Fibroblast of mammary gland (primary cell): ENCODE measurements around the gene ANGPTL1.

Source experiments
- DNase-seq: peaks from one replicate; pipeline ENCODE4 v3.0.0-alpha.2; 2010; ENCODE audit warnings: low read depth
- H3K4me3 ChIP-seq: 2 replicates; pipeline ENCODE4 v1.5.1; 2011; ENCODE audit warnings: low read depth, mild to moderate bottlenecking, low read length, moderate library complexity; ENCODE audit not compliant: control insufficient read depth
- TF ChIP-seq, protein P1 (sequence below): conservative IDR thresholded peaks from 2 replicates; pipeline ENCODE4 v1.5.1; 2011; ENCODE audit warnings: low read depth, low read length, inconsistent platforms; ENCODE audit not compliant: control insufficient read depth, insufficient read depth

Gene ANGPTL1

DNA sequence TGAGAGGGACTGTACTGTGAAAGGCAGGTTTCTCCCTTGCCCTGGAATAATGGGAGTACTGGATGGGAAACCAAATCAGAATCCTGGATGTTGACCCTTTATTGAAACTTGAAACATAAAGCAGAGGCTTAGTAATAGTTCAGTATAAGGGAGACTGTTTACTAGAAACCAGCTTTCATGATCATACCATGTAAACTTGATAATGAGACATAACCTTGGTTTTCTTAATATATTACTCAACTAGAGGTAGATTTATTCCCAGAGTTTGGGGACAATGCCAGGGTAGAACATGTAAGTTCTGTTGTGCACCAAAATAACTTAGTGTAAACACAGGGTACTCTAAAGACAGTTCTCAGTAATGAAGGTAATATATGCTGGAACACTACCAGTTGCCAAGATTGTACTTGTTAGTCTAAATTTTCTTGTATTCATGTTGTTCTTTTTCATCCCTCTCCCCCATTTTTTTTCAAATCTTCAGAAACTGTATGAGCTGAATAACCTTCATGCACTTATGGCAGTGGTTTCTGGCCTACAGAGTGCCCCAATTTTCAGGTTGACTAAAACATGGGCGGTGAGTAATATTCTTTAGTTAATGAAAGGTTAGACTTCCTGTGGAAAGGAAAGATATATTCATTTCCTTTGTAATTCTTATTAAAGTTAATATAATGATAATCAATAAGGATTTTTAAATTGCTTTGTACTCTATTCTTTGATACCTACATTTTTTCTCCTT lies 49.6 kb downstream of the ANGPTL1 start:
- TF ChIP-seq, protein P1, sequence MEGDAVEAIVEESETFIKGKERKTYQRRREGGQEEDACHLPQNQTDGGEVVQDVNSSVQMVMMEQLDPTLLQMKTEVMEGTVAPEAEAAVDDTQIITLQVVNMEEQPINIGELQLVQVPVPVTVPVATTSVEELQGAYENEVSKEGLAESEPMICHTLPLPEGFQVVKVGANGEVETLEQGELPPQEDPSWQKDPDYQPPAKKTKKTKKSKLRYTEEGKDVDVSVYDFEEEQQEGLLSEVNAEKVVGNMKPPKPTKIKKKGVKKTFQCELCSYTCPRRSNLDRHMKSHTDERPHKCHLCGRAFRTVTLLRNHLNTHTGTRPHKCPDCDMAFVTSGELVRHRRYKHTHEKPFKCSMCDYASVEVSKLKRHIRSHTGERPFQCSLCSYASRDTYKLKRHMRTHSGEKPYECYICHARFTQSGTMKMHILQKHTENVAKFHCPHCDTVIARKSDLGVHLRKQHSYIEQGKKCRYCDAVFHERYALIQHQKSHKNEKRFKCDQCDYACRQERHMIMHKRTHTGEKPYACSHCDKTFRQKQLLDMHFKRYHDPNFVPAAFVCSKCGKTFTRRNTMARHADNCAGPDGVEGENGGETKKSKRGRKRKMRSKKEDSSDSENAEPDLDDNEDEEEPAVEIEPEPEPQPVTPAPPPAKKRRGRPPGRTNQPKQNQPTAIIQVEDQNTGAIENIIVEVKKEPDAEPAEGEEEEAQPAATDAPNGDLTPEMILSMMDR = no peak
- H3K4me3 ChIP-seq = no peak overlapping the region
- DNase-seq = no peak

- no peak for DNase-seq
- TF ChIP-seq, protein P1 = no peak
- no peak overlapping the region for H3K4me3 ChIP-seq
Measured at GRCh38 chr1:178819123-178819522, 51.8 kb downstream of the ANGPTL1 start.

- TF ChIP-seq, protein P1 = no peak
- DNase-seq = peak; percentile 15
- H3K4me3 ChIP-seq = no peak overlapping the region
Measured at GRCh38 chr1:178818416-178818815, 52.5 kb downstream of the ANGPTL1 start.

DNA sequence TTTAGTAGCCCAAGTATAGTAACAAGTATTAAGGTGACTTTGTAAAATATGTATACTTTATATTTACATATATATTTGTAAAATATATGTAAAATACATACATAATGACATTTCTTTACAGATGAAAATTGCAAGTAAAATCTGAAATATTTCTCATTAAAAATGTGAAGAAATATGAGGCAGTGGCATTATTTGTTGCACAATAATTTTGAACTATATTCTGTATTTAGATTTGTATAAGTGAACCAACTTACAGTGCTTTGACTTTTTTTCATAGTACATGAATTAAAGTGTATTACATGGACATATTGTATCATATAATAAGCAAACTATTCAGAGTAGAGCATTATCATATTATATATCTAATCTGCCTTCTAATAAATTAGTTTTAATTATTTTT lies 60.3 kb downstream of the ANGPTL1 start:
- H3K4me3 ChIP-seq = no peak overlapping the region
- TF ChIP-seq, protein P1 = no peak
- DNase-seq = no peak

GRCh38 chr1:178808529-178808928 lies 62.3 kb downstream of the ANGPTL1 start:
- H3K4me3 ChIP-seq = no peak overlapping the region
- TF ChIP-seq, protein P1 = no peak
- DNase-seq = no peak

DNA sequence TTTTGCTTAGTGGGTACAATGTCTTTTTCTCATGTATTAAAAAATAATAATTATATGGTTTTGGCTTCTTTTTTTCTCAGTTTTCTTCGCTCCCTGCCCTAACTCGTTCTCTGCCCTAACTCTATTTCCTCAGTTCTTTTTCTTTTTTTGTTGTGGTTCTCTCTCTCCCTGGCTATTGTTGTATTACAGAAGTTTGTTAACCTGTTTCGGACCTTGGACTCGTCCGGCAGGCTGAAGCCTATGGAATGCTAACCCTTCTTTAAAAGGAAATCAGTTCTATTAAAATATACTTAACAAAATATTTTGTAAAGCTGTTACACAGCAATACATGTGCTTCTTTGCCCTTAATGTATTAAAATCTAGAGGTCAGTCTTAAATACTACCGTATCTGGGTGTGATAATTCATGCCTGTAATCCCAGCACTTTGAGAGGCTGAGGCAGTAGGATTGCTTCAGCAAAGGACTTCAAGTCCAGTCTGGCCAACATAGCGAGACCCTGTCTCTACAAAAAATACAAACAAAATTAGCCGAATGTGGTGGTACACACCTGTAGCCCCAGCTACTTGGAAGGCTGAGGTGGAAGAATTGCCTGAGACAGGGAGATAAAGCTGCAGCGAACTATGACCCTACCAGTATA lies 64.1 kb downstream of the ANGPTL1 start:
- no peak for DNase-seq
- H3K4me3 ChIP-seq = no peak overlapping the region
- TF ChIP-seq, protein P1 = no peak
